ENCODE data around the gene ABCB6. TPM values are rescaled to one million over a fixed set of nuclear protein-coding genes. Genes with fewer than 3 reads are reported as not detected.

Gene ABCB6
- total RNA-seq, 3 donors from 2014 or later = 6.7 to 21.3 (median 10.4) TPM

DNA sequence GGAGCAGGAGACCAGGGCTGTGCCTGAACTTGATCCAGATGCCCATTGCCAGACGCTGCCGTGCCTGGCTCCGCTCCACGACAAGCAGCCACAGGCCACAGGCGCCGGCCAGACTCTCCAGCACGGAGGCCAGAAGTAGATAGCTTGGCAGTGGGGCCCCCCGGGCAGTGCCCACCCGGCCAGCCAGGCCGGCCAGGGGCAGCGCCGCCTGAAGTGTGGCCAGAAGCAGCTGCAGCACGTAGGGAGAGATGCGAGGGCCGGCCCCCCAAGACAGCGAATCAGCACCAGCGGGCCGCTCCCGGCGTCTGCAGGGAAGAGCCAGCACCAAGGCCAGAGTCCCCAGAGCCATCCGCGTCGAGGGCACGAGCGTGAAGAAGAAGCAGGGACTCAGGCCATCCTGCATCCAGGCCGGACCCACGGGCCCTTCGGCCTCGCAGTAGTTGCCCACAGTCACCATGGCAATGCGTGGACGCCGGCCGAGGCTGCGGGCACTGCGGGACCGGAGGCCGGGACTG lies 484 bp downstream of the ABCB6 start:
- DNase-seq (peak; percentile 58 to 82 (median 75)), ATAC-seq (peak; percentile 72)
- no peak for TF ChIP-seq CTCF (IDR thresholded peaks at IDR 0.05)
- peak overlapping the region; percentile 17 for H3K4me3 ChIP-seq
- intact Hi-C loops (cut with DNase I, micrococcal nuclease) = loop anchor here in 1 of 2 donors (10.0 kb wide), 1 partner anchor 53 kb away; the partner anchor contains the start of gene NHEJ1
- H3K9me3 ChIP-seq = no peaks in the 10 kb centered on the region
- peaks cover 2% of the 10 kb centered on the region for H3K36me3 ChIP-seq (ENCODE audit: low read depth)
- H3K4me1 ChIP-seq (ENCODE audit: low read depth) = peaks cover 26% of the 10 kb centered on the region

GRCh38 chr2:219216535-219216915 lies 2.2 kb downstream of the ABCB6 start:
- ATAC-seq = no peak
- TF ChIP-seq CTCF (IDR thresholded peaks at IDR 0.05) = no peak
- no peak for DNase-seq
- peaks cover 26% of the 10 kb centered on the region for H3K4me1 ChIP-seq (ENCODE audit: low read depth)
- H3K9me3 ChIP-seq = no peaks in the 10 kb centered on the region
- intact Hi-C loops (cut with DNase I, micrococcal nuclease) = loop anchor here in 1 of 2 donors (10.0 kb wide), 1 partner anchor 52 kb away; the partner anchor contains the start of gene NHEJ1
- H3K4me3 ChIP-seq = no peak overlapping the region
- no peaks in the 10 kb centered on the region for H3K36me3 ChIP-seq (ENCODE audit: low read depth)

- Histone ChIP-seq H3K4me1 (ENCODE audit: low read depth) (peaks cover 26% of the 10 kb centered on the region), H3K9me3 (no peaks in the 10 kb centered on the region), H3K36me3 (ENCODE audit: low read depth) (no peaks in the 10 kb centered on the region), H3K4me3 (no peak overlapping the region)
- ATAC-seq = no peak
- intact Hi-C loops (cut with DNase I, micrococcal nuclease) = loop anchor here in 1 of 2 donors (10.0 kb wide), 1 partner anchor 51 kb away; the partner anchor contains the start of gene NHEJ1
- TF ChIP-seq CTCF (IDR thresholded peaks at IDR 0.05) = no peak
- DNase-seq = no peak
Measured at GRCh38 chr2:219215871-219216534, 2.8 kb downstream of the ABCB6 start.

DNA sequence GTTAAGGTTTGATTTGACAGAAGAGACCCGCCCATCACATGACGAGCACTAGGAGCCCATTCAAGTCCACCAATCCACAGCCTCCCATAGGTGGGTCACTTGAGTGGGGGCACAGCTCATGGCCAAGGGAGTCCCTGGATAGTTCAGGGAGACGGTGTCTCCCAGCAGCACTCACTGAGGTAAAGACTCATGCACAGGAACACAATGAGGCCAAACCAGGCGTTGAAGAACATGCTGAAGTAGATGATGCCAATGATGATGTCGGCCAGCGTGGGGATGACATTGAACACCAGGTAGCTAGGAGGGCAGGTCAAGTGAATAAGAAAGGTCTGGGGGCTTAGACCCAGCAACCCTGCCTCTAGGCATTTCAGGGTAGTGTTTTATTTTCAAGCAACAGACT lies 4.0 kb downstream of the ABCB6 start:
- intact Hi-C loops (cut with DNase I, micrococcal nuclease) = loop anchor here in 1 of 2 donors (10.0 kb wide), 1 partner anchor 50 kb away; the partner anchor contains the start of gene NHEJ1
- peaks cover 26% of the 10 kb centered on the region for H3K4me1 ChIP-seq (ENCODE audit: low read depth)
- TF ChIP-seq CTCF (IDR thresholded peaks at IDR 0.05) = no peak
- no peak for ATAC-seq
- no peaks in the 10 kb centered on the region for H3K9me3 ChIP-seq
- no peak for DNase-seq
- no peak overlapping the region for H3K4me3 ChIP-seq
- H3K36me3 ChIP-seq (ENCODE audit: low read depth) = no peaks in the 10 kb centered on the region

- ATAC-seq = no peak
- no peak for DNase-seq
- Histone ChIP-seq H3K36me3 (ENCODE audit: low read depth) (no peaks in the 10 kb centered on the region), H3K4me3 (no peak overlapping the region), H3K4me1 (ENCODE audit: low read depth) (peaks cover 21% of the 10 kb centered on the region), H3K9me3 (no peaks in the 10 kb centered on the region)
- no peak for TF ChIP-seq CTCF (IDR thresholded peaks at IDR 0.05)
- intact Hi-C loops (cut with DNase I, micrococcal nuclease) = loop anchor here in 1 of 2 donors (10.0 kb wide), 1 partner anchor 49 kb away; the partner anchor contains the start of gene NHEJ1
Measured at GRCh38 chr2:219214141-219214540, 4.6 kb downstream of the ABCB6 start.

Data from mucosa of descending colon (tissue), 3 donors.